Inflammatory macrophage treated with lipopolysaccharide for 4 hours (primary cell): ENCODE measurements around the gene PPP1R13L.
"Not testable (repeated sequence)": the region's sequence is repeated elsewhere in the genome, so short reads cannot be mapped to it uniquely, and the experiment has no call there.

Experiments used
- DNase-seq: peaks from one replicate; pipeline ENCODE4 v3.0.0-alpha.2; 2020

PPP1R13L gene

GRCh38 chr19:45342911-45343310 lies 62.0 kb downstream of the PPP1R13L start:
- no peak for DNase-seq

GRCh38 chr19:45340899-45341453 lies 63.9 kb downstream of the PPP1R13L start:
- DNase-seq, result no peak

DNA sequence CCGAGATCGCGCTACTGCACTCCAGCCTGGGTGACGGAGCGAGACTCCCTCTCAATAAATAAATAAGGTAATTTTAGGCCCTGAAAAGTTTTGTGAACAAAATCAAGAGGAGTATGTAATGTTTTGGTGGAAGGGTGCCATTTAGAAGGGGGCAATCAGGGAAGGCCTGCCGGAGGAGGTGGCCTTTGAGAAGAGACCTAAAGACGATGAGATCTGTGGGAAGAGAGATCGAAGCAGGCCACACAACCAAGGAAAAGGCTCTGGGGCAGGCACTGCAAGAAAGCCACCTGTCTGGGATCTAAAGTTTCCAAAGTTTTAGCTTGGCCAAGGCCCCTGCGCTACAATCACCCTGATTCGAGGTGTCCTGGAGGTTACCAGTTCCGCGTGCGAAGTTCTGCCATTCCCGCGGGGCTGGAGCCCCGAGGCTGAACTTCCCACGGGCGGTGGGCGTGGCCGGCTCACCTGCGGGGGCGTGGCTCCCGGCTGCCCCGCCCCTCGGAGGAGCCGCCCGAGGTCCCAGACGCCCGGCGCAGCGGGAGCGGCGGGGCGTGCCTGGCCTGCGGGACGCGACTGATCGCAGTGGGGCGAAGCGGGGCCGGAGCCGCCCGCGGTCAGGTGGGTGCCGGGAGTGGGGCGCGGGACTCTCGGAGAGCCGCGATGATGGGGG lies 64.5 kb downstream of the PPP1R13L start, which contains the start of gene KLC3:
Gene KLC3, plus strand, starts transcription at position 519 of the 667 bp plus-strand sequence. CDS start 4,792 bp downstream, outside the sequence.
- DNase-seq, result no peak

DNA sequence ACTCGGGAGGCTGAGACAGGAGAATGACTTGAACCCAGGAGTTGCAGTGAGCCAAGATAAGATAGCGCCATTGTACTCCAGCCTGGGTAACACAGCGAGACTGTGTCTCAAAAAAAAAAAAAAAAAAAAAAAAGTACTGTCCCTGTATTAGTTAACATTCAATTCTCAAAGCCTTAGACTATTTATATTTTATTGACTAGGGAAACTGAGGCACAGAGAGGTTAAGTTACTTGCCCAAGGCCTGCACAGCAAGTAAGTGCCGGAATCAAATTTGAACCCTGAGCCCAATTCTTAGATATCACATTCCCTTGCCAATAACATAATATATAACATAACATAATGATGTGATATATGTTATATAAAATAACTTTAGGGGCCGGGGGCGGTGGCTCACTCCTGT lies 65.2 kb downstream of the PPP1R13L start:
- no peak for DNase-seq

GRCh38 chr19:45336696-45337251 lies 68.1 kb downstream of the PPP1R13L start:
- DNase-seq, result no peak

- DNase-seq, result not testable (repeated sequence)
Observed at GRCh38 chr19:45334881-45335280, 70.0 kb downstream of the PPP1R13L start.

GRCh38 chr19:45333609-45334303 lies 71.1 kb downstream of the PPP1R13L start:
- DNase-seq, result no peak

- DNase-seq, result no peak
Observed at GRCh38 chr19:45331411-45331810, 73.5 kb downstream of the PPP1R13L start.
